ENCODE measurements around the gene DSCAM.
"Not testable (repeated sequence)": the region's sequence is repeated elsewhere in the genome, so short reads cannot be mapped to it uniquely, and the experiment has no call there.

Gene DSCAM

DNA sequence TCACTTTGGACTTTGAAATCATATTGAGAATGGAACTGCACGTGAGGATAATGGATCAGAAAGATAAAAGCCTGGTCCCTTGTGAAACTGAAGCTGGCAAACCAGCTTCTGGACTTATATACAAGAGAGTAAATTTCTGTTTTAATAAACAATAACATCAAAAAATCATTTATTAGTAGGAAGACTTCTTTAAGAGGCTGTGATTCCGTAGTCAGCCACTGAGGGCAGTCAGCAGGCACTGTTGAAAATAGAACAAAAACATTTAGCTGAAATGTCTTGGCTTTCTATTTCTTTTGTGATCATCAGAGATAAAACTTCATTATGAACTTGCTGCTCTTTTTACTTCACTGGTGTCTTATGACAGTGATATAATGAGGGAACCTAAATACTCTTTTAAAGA is 490.3 kb downstream of the DSCAM start:
- no peak for DNase-seq

DNA sequence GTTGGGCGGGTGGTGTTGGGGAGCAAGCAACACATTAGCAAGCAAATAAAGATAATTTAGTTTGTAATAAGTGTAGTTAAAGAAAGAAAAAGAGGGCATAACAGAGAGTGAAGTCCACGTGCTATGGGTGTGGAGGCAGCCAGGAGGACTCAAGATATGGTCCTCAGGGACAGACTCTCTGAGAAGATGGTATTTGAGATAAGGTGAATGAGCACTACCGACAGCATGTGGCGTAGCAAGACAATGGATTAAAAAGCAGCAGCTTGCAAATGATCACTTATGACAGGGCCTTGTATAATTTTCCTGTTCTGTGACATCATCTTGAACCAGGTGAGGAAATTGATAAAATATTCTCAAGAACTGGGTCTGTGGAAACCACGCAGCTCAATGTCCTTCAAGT is 491.9 kb downstream of the DSCAM start:
- DNase-seq, result no peak

GRCh38 chr21:40351006-40351405 is 496.0 kb downstream of the DSCAM start:
- no peak for DNase-seq

- DNase-seq, result no peak
These were observed 497.4 kb downstream of the DSCAM start for GRCh38 chr21:40349591-40349990.

GRCh38 chr21:40345711-40346321 is 501.1 kb downstream of the DSCAM start:
- no peak for DNase-seq

DNA sequence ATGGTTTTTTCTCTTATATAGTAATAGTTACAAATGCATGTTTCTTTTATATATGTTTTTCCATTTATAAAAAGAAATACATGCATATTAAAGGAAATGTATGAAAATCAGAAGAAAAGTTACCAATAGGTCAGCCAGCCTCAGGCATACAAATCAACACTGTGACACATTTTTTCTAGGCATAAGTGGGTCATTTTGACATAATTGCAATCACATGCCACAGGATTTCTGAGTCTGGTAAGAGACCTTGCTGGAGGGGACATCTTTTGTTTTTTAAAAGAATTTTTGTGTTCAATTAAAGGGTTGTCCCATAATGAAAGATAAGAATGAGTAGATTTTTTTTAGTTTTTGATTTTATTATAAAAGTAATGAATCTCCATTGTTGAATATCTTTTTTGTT is 506.6 kb downstream of the DSCAM start:
- no peak for DNase-seq

GRCh38 chr21:40339050-40339449 is 507.9 kb downstream of the DSCAM start:
- no peak for DNase-seq

- no peak for DNase-seq
These were observed 509.0 kb downstream of the DSCAM start for GRCh38 chr21:40337981-40338380.

DNA sequence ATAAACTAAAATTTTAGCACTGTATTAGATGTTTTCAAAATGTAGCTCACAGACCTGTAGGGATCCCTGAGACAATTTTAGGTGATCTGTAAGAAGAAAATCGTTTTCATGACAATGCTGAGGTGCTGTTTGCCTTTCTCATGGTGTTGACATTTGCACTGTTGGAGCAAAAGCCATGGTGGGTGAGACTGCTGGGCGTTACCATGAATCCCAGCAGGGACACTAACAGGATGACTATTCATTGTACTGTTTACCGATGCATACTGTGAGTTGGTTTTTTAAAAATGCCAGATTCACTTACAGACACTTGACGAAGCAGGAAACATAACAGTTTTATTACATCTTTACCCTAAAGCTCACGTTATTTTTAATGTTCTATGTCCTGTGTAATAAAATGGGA is 511.3 kb downstream of the DSCAM start:
- DNase-seq, result no peak

GRCh38 chr21:40334159-40334558 is 512.8 kb downstream of the DSCAM start:
- DNase-seq, result no peak

- DNase-seq, result no peak
These were observed 513.2 kb downstream of the DSCAM start for GRCh38 chr21:40333731-40334130.

- DNase-seq, result no peak
These were observed 515.2 kb downstream of the DSCAM start for GRCh38 chr21:40331804-40332203.

DNA sequence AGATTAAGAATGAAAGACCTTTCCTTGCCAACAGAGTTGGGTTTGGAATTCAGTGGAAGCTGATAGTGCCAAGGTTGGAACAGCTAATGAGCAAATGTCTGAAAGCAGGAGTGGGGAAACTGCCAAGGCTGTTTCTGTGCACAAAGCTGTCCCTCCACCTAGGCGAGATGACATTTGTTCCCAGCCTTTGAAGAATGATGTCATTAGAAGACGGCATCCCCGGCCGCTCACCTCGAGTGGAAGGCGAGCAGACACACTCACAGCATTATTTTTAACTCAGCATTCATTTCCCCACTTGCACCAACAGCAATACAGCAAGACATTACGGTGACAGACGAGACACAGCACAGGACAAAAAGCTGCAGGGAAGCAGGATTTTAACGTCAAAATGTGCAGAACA is 515.8 kb downstream of the DSCAM start:
- no peak for DNase-seq

- no peak for DNase-seq
These were observed 522.6 kb downstream of the DSCAM start for GRCh38 chr21:40324389-40324788.

- DNase-seq, result not testable (repeated sequence)
These were observed 526.2 kb downstream of the DSCAM start for GRCh38 chr21:40320718-40321117.

DNA sequence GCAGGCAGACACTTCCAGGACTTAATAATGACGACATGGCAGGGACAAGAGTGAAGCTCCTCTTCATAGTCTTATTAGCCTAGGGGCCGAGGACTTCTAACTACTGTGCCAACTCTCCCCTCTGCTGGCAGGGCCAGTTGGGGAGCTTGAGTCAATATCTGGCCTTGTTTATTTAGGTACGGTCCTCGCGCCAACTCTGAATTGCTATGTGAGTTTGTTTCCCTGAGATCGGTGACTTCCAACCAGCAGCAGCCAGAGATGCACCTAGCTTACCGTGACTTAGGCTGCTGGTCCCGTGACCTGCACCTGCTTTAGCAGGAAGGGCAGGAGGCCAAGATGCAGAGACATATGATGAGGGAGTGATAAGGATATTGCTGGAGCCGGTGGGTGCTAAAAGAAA is 528.6 kb downstream of the DSCAM start:
- no peak for DNase-seq

GRCh38 chr21:40316104-40316503 is 530.9 kb downstream of the DSCAM start:
- no peak for DNase-seq

- DNase-seq, result no peak
These were observed 531.3 kb downstream of the DSCAM start for GRCh38 chr21:40315626-40316025.

DNA sequence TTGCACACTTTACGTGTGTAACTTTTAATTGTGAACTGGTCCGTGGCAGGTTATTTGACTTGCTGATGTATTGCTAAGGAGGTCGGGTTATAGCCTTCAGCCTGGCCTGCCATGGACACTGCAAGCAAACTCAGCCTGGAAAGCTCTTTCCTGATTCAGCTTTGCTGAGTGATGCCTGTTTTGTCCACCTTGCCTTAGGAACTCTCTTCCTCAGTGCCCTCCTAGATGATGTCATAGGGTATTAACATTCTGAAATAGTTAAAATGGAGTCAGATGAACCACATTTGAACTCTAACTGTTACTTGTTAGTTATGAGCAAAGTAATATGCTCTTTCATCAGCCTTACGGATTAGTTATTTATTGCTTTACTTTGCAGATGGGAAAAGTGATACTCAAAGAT is 533.7 kb downstream of the DSCAM start:
- no peak for DNase-seq

GRCh38 chr21:40300300-40300699 is 546.7 kb downstream of the DSCAM start:
- no peak for DNase-seq

DNA sequence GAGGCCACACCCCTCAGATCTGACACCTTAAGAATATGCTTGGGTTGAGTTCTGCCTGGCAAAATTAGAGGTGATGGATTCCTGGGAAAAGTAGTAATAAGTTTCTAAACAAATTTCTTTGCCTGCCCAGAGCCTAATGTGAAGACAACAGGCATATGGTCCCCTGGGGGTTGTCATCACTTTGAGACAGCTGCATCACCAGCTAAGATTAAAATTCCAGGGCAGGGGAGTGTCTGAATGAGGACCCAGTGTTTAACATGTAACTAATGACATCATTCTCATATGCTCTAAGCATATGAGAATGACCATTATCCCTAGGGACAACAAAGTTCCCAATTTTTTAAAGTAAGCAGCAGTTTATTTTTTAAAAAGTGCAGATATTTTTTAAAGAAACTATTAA is 547.5 kb downstream of the DSCAM start:
- DNase-seq, result no peak

GRCh38 chr21:40294345-40294744 is 552.6 kb downstream of the DSCAM start:
- DNase-seq, result no peak

GRCh38 chr21:40291560-40291959 is 555.4 kb downstream of the DSCAM start:
- DNase-seq, result no peak

DNA sequence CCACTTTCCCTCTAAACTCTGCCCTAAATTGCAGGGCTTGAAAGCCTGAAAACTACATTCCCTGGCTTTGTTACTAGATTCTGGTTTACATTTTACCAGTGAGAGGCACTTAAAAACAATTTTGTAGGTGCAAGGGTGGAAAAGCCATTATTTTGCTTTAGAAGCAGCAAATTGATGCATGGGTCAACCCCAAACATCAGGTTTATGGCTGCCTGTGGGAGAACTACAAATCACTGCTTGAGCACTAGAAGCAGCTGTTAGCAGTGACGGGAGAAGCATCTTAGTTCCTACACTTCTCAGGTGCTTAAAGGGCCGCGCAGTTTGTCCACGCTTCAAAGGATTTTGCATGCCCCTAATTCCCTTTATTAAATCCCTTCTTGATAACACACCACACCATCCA is 562.5 kb downstream of the DSCAM start:
- DNase-seq, result no peak

All from left hindlimb (tissue), 1 donor.